PC-3 (cell line): ENCODE results near the gene RILPL2. TPM values are rescaled to one million over a fixed set of nuclear protein-coding genes. Genes with fewer than 3 reads are reported as not detected.
"Not testable (repeated sequence)": the region's sequence is repeated elsewhere in the genome, so short reads cannot be mapped to it uniquely, and the experiment has no call there.

ENCODE experiments used
- ATAC-seq: fragments of 200-7000 bp; cut with Tn5 transposase; 2 replicates; pipeline ENCODE4 v1.9.1; 2020; ENCODE audit warnings: mild to moderate bottlenecking, moderate library complexity
- BruUV-seq: library from RNA; stranded (reverse); fragments of 400-500 nt; replicated peaks from 2 replicates; lab custom pipeline; 2021; lab: Mats Ljungman, UMichigan
- CTCF ChIA-PET: fragments of 300-600 bp; sonication (Branson Sonifier 250); formaldehyde crosslinking; loops from one replicate; lab custom pipeline; 2022; ENCODE audit warnings: antibody characterized with exemption; lab: Charles Lee
- POLR2A ChIA-PET: fragments of 300-600 bp; sonication (Branson Sonifier 250); formaldehyde crosslinking; loops from one replicate; lab custom pipeline; 2022; ENCODE audit warnings: antibody characterized with exemption; ENCODE audit not compliant: unreplicated experiment; lab: Charles Lee
- DNase-seq: peaks from one replicate; pipeline ENCODE4 v3.0.0-alpha.2; 2015
- H2AFZ ChIP-seq: fragments of 300-600 bp; sonication (generic); 2 replicates; pipeline ENCODE4 v1.6.0; 2016; ENCODE audit warnings: antibody characterized with exemption, low read length
- H3F3A ChIP-seq: fragments of 300-600 bp; sonication (generic); one replicate; pipeline ENCODE4 v1.6.0; 2017; ENCODE audit warnings: antibody characterized with exemption, low read length, control low read depth, mild to moderate bottlenecking; ENCODE audit not compliant: unreplicated experiment
- H3K27ac ChIP-seq: fragments of 300-600 bp; sonication (generic); 2 replicates; pipeline ENCODE4 v1.5.1; 2016; ENCODE audit warnings: mild to moderate bottlenecking, low read length
- H3K27me3 ChIP-seq: fragments of 300-600 bp; sonication (generic); 2 replicates; pipeline ENCODE4 v1.6.1; 2016; ENCODE audit warnings: low read length, mixed read lengths
- H3K36me3 ChIP-seq: fragments of 300-600 bp; sonication (generic); 2 replicates; pipeline ENCODE4 v1.6.1; 2016; ENCODE audit warnings: low read depth, mixed run types, low read length, mixed read lengths
- H3K4me1 ChIP-seq: fragments of 300-600 bp; sonication (generic); 2 replicates; pipeline ENCODE4 v1.5.1; 2016; ENCODE audit warnings: low read length; ENCODE audit not compliant: insufficient read depth
- H3K4me2 ChIP-seq: fragments of 300-600 bp; sonication (generic); 2 replicates; pipeline ENCODE4 v1.6.0; 2016; ENCODE audit warnings: low read length
- H3K4me3 ChIP-seq: fragments of 300-600 bp; sonication (generic); 2 replicates; pipeline ENCODE4 v1.5.1; 2016; ENCODE audit warnings: mild to moderate bottlenecking, low read length, mixed read lengths
- H3K79me2 ChIP-seq: fragments of 300-600 bp; sonication (generic); 2 replicates; pipeline ENCODE4 v1.6.1; 2017; ENCODE audit warnings: low read length, mixed read lengths
- H3K9ac ChIP-seq: fragments of 300-600 bp; sonication (generic); 2 replicates; pipeline ENCODE4 v1.6.0; 2016; ENCODE audit warnings: mild to moderate bottlenecking, low read length
- H3K9me2 ChIP-seq: fragments of 300-600 bp; sonication (generic); replicated peaks from 2 replicates; pipeline ENCODE4 v1.6.1; 2016; ENCODE audit warnings: mixed run types, low read length, mixed read lengths
- H3K9me3 ChIP-seq: fragments of 300-600 bp; sonication (generic); 2 replicates; pipeline ENCODE4 v1.6.1; 2016; ENCODE audit warnings: low read length, mixed read lengths
- H4K20me1 ChIP-seq: fragments of 300-600 bp; sonication (generic); 2 replicates; pipeline ENCODE4 v1.6.1; 2016; ENCODE audit warnings: low read length, mixed read lengths
- CTCF ChIP-seq: fragments of 300-600 bp; sonication (generic); conservative IDR thresholded peaks from 2 replicates; pipeline ENCODE4 v1.5.1; 2017; ENCODE audit warnings: antibody characterized with exemption, low read depth, mild to moderate bottlenecking, low read length
- EZH2 ChIP-seq: fragments of 300-600 bp; sonication (generic); IDR thresholded peaks from one replicate; pipeline ENCODE4 v1.6.1; 2017; ENCODE audit warnings: antibody characterized with exemption, mild to moderate bottlenecking, low read length; ENCODE audit not compliant: unreplicated experiment
- EZH2phosphoT487 ChIP-seq: fragments of 300-600 bp; sonication (generic); IDR thresholded peaks from 2 replicates; pipeline ENCODE4 v1.6.1; 2018; ENCODE audit warnings: mild to moderate bottlenecking, antibody characterized with exemption, low read length, borderline replicate concordance
- intact Hi-C: fragments of 100-400 bp; cut with micrococcal nuclease; formaldehyde crosslinking; loops from 2 replicates; pipeline ENCODE4 v1.9.0; 2023
- total RNA-seq: library from RNA; depleted of rRNA; stranded (reverse); fragments of >200 nt; gene quantifications from 2 replicates; pipeline ENCODE4 v1.2.3, GENCODE V29; 2014

The RILPL2 gene
- total RNA-seq, 1 experiment from 2014 or later = 2.2 TPM

- Histone ChIP-seq H3F3A (no peaks in the 10 kb centered on the region), H3K27me3 (no peaks in the 10 kb centered on the region), H3K9me2 (no peaks in the 10 kb centered on the region), H2AFZ (no peak overlapping the region), H3K9ac (no peak overlapping the region), H4K20me1 (no peaks in the 10 kb centered on the region), H3K36me3 (no peaks in the 10 kb centered on the region), H3K9me3 (no peaks in the 10 kb centered on the region), H3K4me1 (no peaks in the 10 kb centered on the region), H3K4me3 (no peak overlapping the region), H3K27ac (no peak overlapping the region), H3K79me2 (no peaks in the 10 kb centered on the region), H3K4me2 (no peak overlapping the region)
- no peak for DNase-seq
- POLR2A ChIA-PET = no interaction called here
- intact Hi-C loops = no loop called here
- no TSS peak for BruUV-seq
- CTCF ChIA-PET = no interaction called here
- no peak for ATAC-seq
- TF ChIP-seq EZH2phosphoT487 (no peak), EZH2 (no peak), CTCF (no peak)
Measured at GRCh38 chr12:123453165-123453564, 16.7 kb upstream of the RILPL2 start.

GRCh38 chr12:123452276-123452550 is 15.7 kb upstream of the RILPL2 start:
- CTCF ChIA-PET = interaction anchor here (0.6 kb wide), 1 partner anchor 1679 kb away, joined by 7 read pairs; no protein-coding TSS in a partner anchor
- DNase-seq, H3K9me3 ChIP-seq, H3K79me2 ChIP-seq, H3K4me2 ChIP-seq, H3K4me1 ChIP-seq, H3K9me2 ChIP-seq, H3K36me3 ChIP-seq, BruUV-seq, H4K20me1 ChIP-seq, H3K27me3 ChIP-seq, H3F3A ChIP-seq, POLR2A ChIA-PET, H2AFZ ChIP-seq, H3K9ac ChIP-seq, H3K4me3 ChIP-seq, intact Hi-C loops, ATAC-seq, H3K27ac ChIP-seq: not testable (repeated sequence)

GRCh38 chr12:123450636-123451035 is 14.2 kb upstream of the RILPL2 start:
- CTCF ChIA-PET = interaction anchor here (0.5 kb wide), 1 partner anchor 43 kb away, joined by 4 read pairs; no protein-coding TSS in a partner anchor
- Histone ChIP-seq H2AFZ (no peak overlapping the region), H3K9me3 (no peaks in the 10 kb centered on the region), H3K36me3 (no peaks in the 10 kb centered on the region), H3K4me1 (peaks cover 8% of the 10 kb centered on the region; the same call in 1 of the 2 replicates), H3K79me2 (no peaks in the 10 kb centered on the region), H3K4me2 (no peak overlapping the region), H3K9me2 (no peaks in the 10 kb centered on the region), H3K27ac (no peak overlapping the region), H3F3A (no peaks in the 10 kb centered on the region), H4K20me1 (no peaks in the 10 kb centered on the region), H3K4me3 (no peak overlapping the region), H3K27me3 (no peaks in the 10 kb centered on the region), H3K9ac (no peak overlapping the region)
- TF ChIP-seq CTCF (no peak), EZH2phosphoT487 (no peak), EZH2 (no peak)
- BruUV-seq = no TSS peak
- POLR2A ChIA-PET = interaction anchor here (0.6 kb wide), 1 partner anchor 217 kb away, joined by 3 read pairs; the partner anchor contains the start of gene MTRFR
- intact Hi-C loops = no loop called here
- DNase-seq (no peak), ATAC-seq (no peak)
